HG03457 (cell line): Measurements from ENCODE around the gene KYAT1.
A peak's percentile ranks its signal among the peaks of the same experiment; 100 is the strongest.
"Not testable (repeated sequence)": the region's sequence is repeated elsewhere in the genome, so short reads cannot be mapped to it uniquely, and the experiment has no call there.

Experiments
- ATAC-seq: cut with Tn5 transposase; IDR thresholded peaks from one replicate; pipeline ENCODE4 v1.9.1; 2021; ENCODE audit warnings: moderate number of reproducible peaks; ENCODE audit not compliant: unreplicated experiment

Gene KYAT1

GRCh38 chr9:128843171-128843570, 38.6 kb downstream of the KYAT1 start:
- not testable (repeated sequence) for ATAC-seq

GRCh38 chr9:128841694-128842492, 39.9 kb downstream of the KYAT1 start:
- ATAC-seq: no peak

- no peak for ATAC-seq
These were observed 41.2 kb downstream of the KYAT1 start for GRCh38 chr9:128840524-128840923.

- no peak for ATAC-seq
These were observed 43.4 kb downstream of the KYAT1 start for GRCh38 chr9:128838338-128838737.

- ATAC-seq: no peak
These were observed 45.1 kb downstream of the KYAT1 start for GRCh38 chr9:128836509-128837145.

GRCh38 chr9:128835246-128836210, 46.2 kb downstream of the KYAT1 start:
- ATAC-seq: no peak

GRCh38 chr9:128833696-128834095, 48.1 kb downstream of the KYAT1 start:
- ATAC-seq: no peak

GRCh38 chr9:128829477-128830251, 52.1 kb downstream of the KYAT1 start, which contains the start of gene SPOUT1:
TSS of gene SPOUT1 (minus strand) at chr9:128829794. CDS start at chr9:128829780, 14 bp downstream.
- ATAC-seq: peak; percentile 87

GRCh38 chr9:128828719-128829452, 52.9 kb downstream of the KYAT1 start:
- no peak for ATAC-seq

- ATAC-seq: no peak
These were observed 53.5 kb downstream of the KYAT1 start for GRCh38 chr9:128828267-128828666.

- ATAC-seq: no peak
These were observed 55.6 kb downstream of the KYAT1 start for GRCh38 chr9:128825923-128826700.

GRCh38 chr9:128824911-128825310, 56.8 kb downstream of the KYAT1 start:
- ATAC-seq: no peak

- ATAC-seq: no peak
These were observed 57.8 kb downstream of the KYAT1 start for GRCh38 chr9:128823903-128824406.

GRCh38 chr9:128823362-128823902, 58.3 kb downstream of the KYAT1 start:
- ATAC-seq: no peak

- ATAC-seq: no peak
These were observed 59.2 kb downstream of the KYAT1 start for GRCh38 chr9:128822407-128823042.

GRCh38 chr9:128821584-128822406, 60.0 kb downstream of the KYAT1 start:
- ATAC-seq: no peak
